ENCODE results near the gene EDN3. TPM values are rescaled to one million over a fixed set of nuclear protein-coding genes. Genes with fewer than 3 reads are reported as not detected.

EDN3 gene
- total RNA-seq, 4 donors from 2014 or later: 10.5 to 89.5 (median 53.6) TPM

DNA sequence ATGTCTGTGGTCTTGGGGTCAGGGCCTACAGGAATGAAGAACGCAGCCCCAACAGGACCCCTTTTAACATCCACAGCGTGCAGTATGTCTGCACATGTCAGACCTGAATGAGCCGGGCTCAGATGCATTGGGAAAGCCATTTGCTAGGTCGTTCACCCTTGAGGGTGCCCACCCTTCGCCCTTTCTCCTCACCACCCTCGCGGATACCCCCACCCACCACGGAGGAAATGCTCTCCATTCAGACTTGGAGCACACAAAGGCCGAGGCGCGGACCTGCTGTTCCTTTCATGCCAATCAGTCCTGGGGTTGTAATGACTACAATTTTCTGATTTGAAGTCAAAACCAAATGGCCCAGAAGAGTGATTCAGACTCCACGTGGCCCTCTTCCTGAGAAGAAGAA lies 62.7 kb downstream of the EDN3 start:
- Histone ChIP-seq H3K27me3 (no peaks in the 10 kb centered on the region), H3K9me3 (no peaks in the 10 kb centered on the region), H3K27ac (peak overlapping the region in 2 of 3 donors; percentile 82 to 91), H3K36me3 (no peaks in the 10 kb centered on the region), H3K4me3 (replicated peaks in 1 of 3) (no peak overlapping the region), H3K4me1 (peaks cover 28 to 36% of the 10 kb centered on the region in 2 donors)
- WGBS, 2 donors: 83 to 90% methylated on average over 12 of the region's 12 CpGs
- intact Hi-C loops (cut with DNase I): no loop called here
- no peak for DNase-seq
- TF ChIP-seq CTCF (IDR thresholded peaks at IDR 0.05) (no peak), POLR2A (IDR thresholded peaks at IDR 0.05) (no peak)

DNA sequence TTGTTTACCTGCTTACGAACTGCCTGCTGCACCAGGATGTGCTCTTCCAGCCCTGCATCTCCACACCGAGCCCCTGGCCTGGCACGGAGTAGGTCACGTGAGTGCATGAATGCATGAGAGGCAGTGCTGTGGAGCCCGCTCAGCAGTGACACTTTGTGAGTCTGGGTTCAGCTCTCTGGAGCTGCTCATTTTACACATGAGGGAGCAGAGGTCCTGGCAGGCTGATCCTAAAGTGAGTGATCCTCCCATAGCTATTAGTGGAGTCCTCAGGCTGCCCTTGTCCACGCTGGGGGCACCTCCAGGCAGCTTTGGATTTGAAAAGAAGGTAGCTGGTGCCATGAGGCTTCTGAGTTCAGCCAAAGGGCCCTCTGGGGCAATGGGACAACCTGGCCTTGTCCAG lies 64.2 kb downstream of the EDN3 start:
- Histone ChIP-seq H3K27ac (peak overlapping the region; percentile 82 to 94 (median 91)), H3K36me3 (no peaks in the 10 kb centered on the region), H3K4me3 (replicated peaks in 1 of 3) (no peak overlapping the region), H3K9me3 (no peaks in the 10 kb centered on the region), H3K27me3 (no peaks in the 10 kb centered on the region), H3K4me1 (peaks cover 28 to 36% of the 10 kb centered on the region in 2 donors)
- intact Hi-C loops (cut with DNase I): no loop called here
- TF ChIP-seq CTCF (IDR thresholded peaks at IDR 0.05) (peak in 1 of 6 experiments; percentile 6), POLR2A (IDR thresholded peaks at IDR 0.05) (peak in 1 of 2 donors; percentile 57)
- 20 to 48% methylated on average over 5 of the region's 6 CpGs for WGBS, 2 donors
- DNase-seq: peak; percentile 97 to 98

GRCh38 chr20:59365611-59366285 lies 65.3 kb downstream of the EDN3 start:
- H3K4me3 ChIP-seq (replicated peaks in 1 of 3): no peak overlapping the region
- H3K4me1 ChIP-seq: peaks cover 28 to 36% of the 10 kb centered on the region in 2 donors
- 30 to 44% methylated on average over 19 to 24 of the region's 24 CpGs for WGBS, 2 donors
- peak overlapping the region; percentile 82 to 94 (median 88) for H3K27ac ChIP-seq
- intact Hi-C loops (cut with DNase I): no loop called here
- no peaks in the 10 kb centered on the region for H3K9me3 ChIP-seq
- DNase-seq: peak; percentile 93 to 94
- H3K36me3 ChIP-seq: no peaks in the 10 kb centered on the region
- TF ChIP-seq POLR2A (IDR thresholded peaks at IDR 0.05): peak in 1 of 2 donors; percentile 34
- TF ChIP-seq CTCF (IDR thresholded peaks at IDR 0.05): no peak
- H3K27me3 ChIP-seq: no peaks in the 10 kb centered on the region

DNA sequence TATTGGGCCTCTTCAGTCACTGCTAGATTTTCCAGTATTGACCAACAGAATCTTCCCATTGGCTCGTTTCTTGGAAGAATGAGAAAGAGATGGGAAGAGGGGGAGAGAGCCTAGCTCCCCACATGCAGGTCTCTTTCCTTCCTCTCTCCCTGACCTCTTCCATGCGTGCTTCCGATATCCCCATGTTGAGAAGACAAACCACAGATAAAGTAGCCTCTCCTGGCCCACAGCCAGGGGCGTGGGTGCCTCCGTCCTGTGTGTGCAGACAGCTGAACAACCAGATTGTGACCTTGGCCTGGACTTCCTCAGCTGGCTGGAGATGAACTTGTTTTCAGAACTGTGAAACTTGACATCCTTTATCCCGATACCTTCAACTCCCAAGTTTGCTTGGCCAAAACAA lies 71.0 kb downstream of the EDN3 start:
- TF ChIP-seq CTCF (IDR thresholded peaks at IDR 0.05): no peak
- TF ChIP-seq POLR2A (IDR thresholded peaks at IDR 0.05): no peak
- 70 to 78% methylated on average over 6 of the region's 6 CpGs for WGBS, 2 donors
- H3K9me3 ChIP-seq: no peaks in the 10 kb centered on the region

GRCh38 chr20:59374261-59374660 lies 73.8 kb downstream of the EDN3 start:
- no peak overlapping the region for H3K4me3 ChIP-seq (replicated peaks in 1 of 3)
- no peak overlapping the region for H3K27ac ChIP-seq
- H3K36me3 ChIP-seq: no peaks in the 10 kb centered on the region
- H3K9me3 ChIP-seq: no peaks in the 10 kb centered on the region
- no peak for TF ChIP-seq CTCF (IDR thresholded peaks at IDR 0.05)
- TF ChIP-seq POLR2A (IDR thresholded peaks at IDR 0.05): no peak
- intact Hi-C loops (cut with DNase I): no loop called here
- WGBS, 2 donors: 74 to 89% methylated on average over 1 of the region's 1 CpG
- DNase-seq: no peak
- no peaks in the 10 kb centered on the region for H3K4me1 ChIP-seq
- no peaks in the 10 kb centered on the region for H3K27me3 ChIP-seq

More for the DNA sequence above, 71.0 kb downstream of the EDN3 start:
- peak in 1 of 2 donors; percentile 9 for DNase-seq
- Histone ChIP-seq H3K4me1 (peaks cover 4 to 7% of the 10 kb centered on the region in 2 donors), H3K27ac (no peak overlapping the region), H3K36me3 (no peaks in the 10 kb centered on the region), H3K4me3 (replicated peaks in 1 of 3) (no peak overlapping the region), H3K27me3 (no peaks in the 10 kb centered on the region)
- intact Hi-C loops (cut with DNase I): no loop called here

All from thyroid gland (tissue), 4 donors.